Suprapubic skin (tissue), 4 donors: ENCODE measurements around the gene FKBP7. TPM values are rescaled to one million over a fixed set of nuclear protein-coding genes. Genes with fewer than 3 reads are reported as not detected.
A peak's percentile ranks its signal among the peaks of the same experiment; 100 is the strongest.

ENCODE experiments used
- DNase-seq, 2 donors: peaks; one replicate each; pipeline ENCODE4 v3.0.0-alpha.2; 2019; ENCODE audit warnings: low spot score in 2 of 2
- H3K27ac ChIP-seq: fragments of 200-600 bp; sonication (generic); one replicate; pipeline ENCODE4 v1.5.1; 2019
- H3K27me3 ChIP-seq: fragments of 200-600 bp; sonication (generic); one replicate; pipeline ENCODE4 v1.5.1; 2019
- H3K36me3 ChIP-seq: fragments of 200-600 bp; sonication (generic); one replicate; pipeline ENCODE4 v1.5.1; 2019
- H3K4me1 ChIP-seq: fragments of 200-600 bp; sonication (generic); one replicate; pipeline ENCODE4 v1.5.1; 2019
- H3K4me3 ChIP-seq: fragments of 200-600 bp; sonication (generic); one replicate; pipeline ENCODE4 v1.5.1; 2019; ENCODE audit warnings: mild to moderate bottlenecking
- H3K9me3 ChIP-seq: fragments of 200-600 bp; sonication (generic); one replicate; pipeline ENCODE4 v1.5.1; 2019
- EP300 ChIP-seq: sonication (generic); formaldehyde crosslinking; IDR thresholded peaks from one replicate; pipeline ENCODE4 v1.6.1; 2017; ENCODE audit warnings: antibody characterized with exemption
- POLR2A ChIP-seq, 2 donors: fragments of 450-650 bp; IDR thresholded peaks; one replicate each; pipeline ENCODE4 v1.6.1; 2017; ENCODE audit warnings: antibody characterized with exemption in 2 of 2, mild to moderate bottlenecking in 2 of 2, moderate library complexity in 2 of 2
- POLR2AphosphoS5 ChIP-seq, 3 donors: sonication (generic); formaldehyde crosslinking; IDR thresholded peaks; one replicate each; pipeline ENCODE4 v1.6.1; 2017; ENCODE audit warnings: antibody characterized with exemption in 3 of 3
- WGBS: methylation state at CpG from one replicate; pipeline ENCODE4 v1.1.5; 2018; 5-methylcytosine and 5-hydroxymethylcytosine counted together
- total RNA-seq, 4 donors: library from RNA; depleted of rRNA; stranded (reverse); fragments of >200 nt; gene quantifications; one replicate each; pipeline ENCODE4 v1.1.0, GENCODE V29; 2016
- TF ChIP-seq, protein P1 (sequence below), 2 donors: fragments of 200-600 bp in 1 of 2; fragments of 450-650 bp in 1 of 2; sonication (generic) in 1 of 2; IDR thresholded peaks; one replicate each; pipeline ENCODE4 v1.5.1; 2016 to 2019; ENCODE audit warnings: antibody characterized with exemption in 2 of 2, mild to moderate bottlenecking in 1 of 2, moderate library complexity in 1 of 2

FKBP7 gene
- total RNA-seq, 4 donors from 2014 or later = 1.5 to 3.9 (median 2.8) TPM

DNA sequence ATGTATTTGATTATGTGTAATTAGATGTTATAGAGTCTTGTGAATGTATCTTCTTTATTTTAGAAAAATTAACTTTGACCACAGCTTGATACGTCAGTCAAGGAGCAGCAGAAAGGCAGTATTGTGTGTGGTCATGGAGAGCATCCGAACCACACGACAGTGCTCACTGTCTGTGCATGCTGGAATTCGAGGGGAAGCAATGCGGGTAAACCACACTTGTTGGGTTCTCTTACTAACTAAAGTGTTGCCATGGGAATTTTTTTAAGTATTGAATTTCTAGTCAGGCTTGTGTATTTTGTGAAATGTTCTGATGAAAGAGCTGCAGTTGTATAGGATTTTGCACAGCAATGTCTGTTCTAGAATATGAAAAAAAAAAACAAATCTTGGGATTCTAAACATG is 22.5 kb downstream of the FKBP7 start:
- DNase-seq = no peak
- 89% methylated on average over 5 of the region's 5 CpGs for WGBS
- H3K4me3 ChIP-seq = no peak overlapping the region
- H3K4me1 ChIP-seq = peaks cover 8% of the 10 kb centered on the region
- TF ChIP-seq EP300 (no peak), POLR2AphosphoS5 (IDR thresholded peaks at IDR 0.05) (no peak)
- TF ChIP-seq, protein P1, sequence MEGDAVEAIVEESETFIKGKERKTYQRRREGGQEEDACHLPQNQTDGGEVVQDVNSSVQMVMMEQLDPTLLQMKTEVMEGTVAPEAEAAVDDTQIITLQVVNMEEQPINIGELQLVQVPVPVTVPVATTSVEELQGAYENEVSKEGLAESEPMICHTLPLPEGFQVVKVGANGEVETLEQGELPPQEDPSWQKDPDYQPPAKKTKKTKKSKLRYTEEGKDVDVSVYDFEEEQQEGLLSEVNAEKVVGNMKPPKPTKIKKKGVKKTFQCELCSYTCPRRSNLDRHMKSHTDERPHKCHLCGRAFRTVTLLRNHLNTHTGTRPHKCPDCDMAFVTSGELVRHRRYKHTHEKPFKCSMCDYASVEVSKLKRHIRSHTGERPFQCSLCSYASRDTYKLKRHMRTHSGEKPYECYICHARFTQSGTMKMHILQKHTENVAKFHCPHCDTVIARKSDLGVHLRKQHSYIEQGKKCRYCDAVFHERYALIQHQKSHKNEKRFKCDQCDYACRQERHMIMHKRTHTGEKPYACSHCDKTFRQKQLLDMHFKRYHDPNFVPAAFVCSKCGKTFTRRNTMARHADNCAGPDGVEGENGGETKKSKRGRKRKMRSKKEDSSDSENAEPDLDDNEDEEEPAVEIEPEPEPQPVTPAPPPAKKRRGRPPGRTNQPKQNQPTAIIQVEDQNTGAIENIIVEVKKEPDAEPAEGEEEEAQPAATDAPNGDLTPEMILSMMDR (IDR thresholded peaks at IDR 0.05) = no peak
- no peaks in the 10 kb centered on the region for H3K36me3 ChIP-seq
- no peak overlapping the region for H3K27ac ChIP-seq
- H3K9me3 ChIP-seq = no peaks in the 10 kb centered on the region
- H3K27me3 ChIP-seq = no peaks in the 10 kb centered on the region

DNA sequence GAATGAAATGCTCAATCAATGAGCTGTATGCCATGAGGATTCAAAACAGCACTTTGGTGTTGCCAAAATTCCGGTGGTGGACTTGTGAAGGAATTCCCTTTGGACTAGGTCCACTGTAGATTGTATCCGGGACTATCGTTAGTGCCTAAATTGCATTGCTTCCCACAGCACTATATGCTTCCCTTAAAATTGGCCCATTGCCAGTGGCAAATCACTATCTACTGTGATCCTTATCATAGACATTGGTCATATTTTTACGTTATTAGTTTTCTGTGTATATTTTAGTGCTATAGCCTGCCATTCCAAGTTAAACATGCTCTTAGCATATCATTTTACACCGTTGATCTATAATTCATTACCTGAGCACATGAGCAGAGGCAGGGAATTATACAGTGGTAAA is 25.5 kb downstream of the FKBP7 start:
- no peak overlapping the region for H3K27ac ChIP-seq
- H3K36me3 ChIP-seq = peaks cover 7% of the 10 kb centered on the region
- H3K9me3 ChIP-seq = no peaks in the 10 kb centered on the region
- TF ChIP-seq, protein P1 (IDR thresholded peaks at IDR 0.05) = no peak
- TF ChIP-seq EP300 (no peak), POLR2A (IDR thresholded peaks at IDR 0.05) (no peak), POLR2AphosphoS5 (IDR thresholded peaks at IDR 0.05) (no peak)
- H3K27me3 ChIP-seq = no peaks in the 10 kb centered on the region
- peaks cover 32% of the 10 kb centered on the region for H3K4me1 ChIP-seq
- H3K4me3 ChIP-seq = no peak overlapping the region
- 65% methylated on average over 5 of the region's 5 CpGs for WGBS
- DNase-seq = no peak

DNA sequence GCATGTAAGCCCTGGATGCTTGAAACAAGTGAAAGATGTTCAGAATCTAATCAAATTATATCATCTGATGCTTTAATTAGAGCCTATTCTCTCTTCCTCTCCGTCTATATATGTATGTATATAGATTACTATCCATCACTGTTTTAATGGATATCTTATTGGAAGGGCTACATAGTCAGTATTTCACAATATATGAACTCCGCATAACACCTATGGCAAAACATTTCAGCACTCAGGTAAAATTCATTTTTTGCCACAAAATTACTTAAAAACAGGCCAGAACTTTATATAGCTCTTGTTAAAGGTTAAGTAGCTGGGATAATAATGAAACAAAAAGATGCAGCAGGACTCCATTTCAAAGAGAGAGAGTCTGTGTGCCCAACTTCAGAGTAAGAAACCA is 26.1 kb downstream of the FKBP7 start:
- H3K4me3 ChIP-seq = peak overlapping the region; percentile 99
- no peak for DNase-seq
- no peaks in the 10 kb centered on the region for H3K27me3 ChIP-seq
- peaks cover 32% of the 10 kb centered on the region for H3K4me1 ChIP-seq
- 91% methylated on average over 2 of the region's 2 CpGs for WGBS
- H3K36me3 ChIP-seq = peaks cover 8% of the 10 kb centered on the region
- no peaks in the 10 kb centered on the region for H3K9me3 ChIP-seq
- no peak for TF ChIP-seq POLR2A (IDR thresholded peaks at IDR 0.05)
- TF ChIP-seq, protein P1 (IDR thresholded peaks at IDR 0.05) = no peak
- no peak for TF ChIP-seq EP300
- TF ChIP-seq POLR2AphosphoS5 (IDR thresholded peaks at IDR 0.05) = no peak
- H3K27ac ChIP-seq = peak overlapping the region; percentile 100

DNA sequence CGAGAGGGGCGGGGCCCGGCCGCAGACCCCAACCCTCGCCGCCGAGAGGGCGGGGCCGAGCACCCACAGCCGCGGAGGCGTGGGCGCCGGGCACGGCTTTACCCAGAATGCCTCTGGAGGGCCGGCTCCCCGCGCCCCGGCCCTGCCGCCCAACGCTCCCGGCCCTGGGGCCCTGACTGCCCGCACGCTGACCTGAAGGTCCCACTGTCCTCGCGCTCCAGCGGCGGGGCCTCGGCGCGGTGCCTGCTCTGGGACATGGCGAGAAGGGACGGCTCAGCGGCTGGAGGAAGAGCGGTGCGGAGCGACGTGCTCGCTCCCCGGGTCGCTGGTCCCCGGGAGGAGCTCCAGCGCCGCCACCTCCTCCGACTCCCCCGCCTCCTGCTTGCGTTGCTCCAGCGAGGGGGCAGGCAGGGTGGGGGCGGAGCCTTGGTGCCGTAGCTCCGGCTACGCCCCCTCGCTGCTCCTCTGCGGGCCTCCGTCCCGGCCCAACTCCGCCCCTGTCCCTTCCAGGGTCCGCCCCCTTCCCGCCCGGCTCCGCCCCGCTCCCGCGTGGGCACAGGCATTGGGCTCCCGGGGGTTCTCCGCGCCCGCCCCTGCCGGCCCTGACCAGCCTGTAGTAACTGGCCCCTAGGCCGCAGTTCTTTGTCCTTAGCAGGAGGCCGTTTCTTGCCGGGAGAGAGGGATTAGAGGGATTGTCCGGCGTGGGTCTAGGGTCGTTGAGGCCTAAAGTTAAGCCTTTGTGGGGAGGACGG is 27.4 kb downstream of the FKBP7 start, which contains the start of the genes PJVK and PRKRA:
Gene PJVK, plus strand, starts transcription at position 605 of the 752 bp plus-strand sequence. CDS start 2,032 bp downstream, outside the sequence.
Gene PRKRA, minus strand, starts transcription at position 402 of the 752 bp plus-strand sequence. Its CDS starts 145 bp downstream, at position 257.
- 7% methylated on average over 11 of the region's 76 CpGs for WGBS
- TF ChIP-seq EP300 = no peak
- peak; percentile 38 to 77 (median 65) for TF ChIP-seq POLR2AphosphoS5 (IDR thresholded peaks at IDR 0.05)
- TF ChIP-seq, protein P1 (IDR thresholded peaks at IDR 0.05) = no peak
- peak; percentile 66 to 72 for TF ChIP-seq POLR2A (IDR thresholded peaks at IDR 0.05)
- peaks cover 14% of the 10 kb centered on the region for H3K36me3 ChIP-seq
- no peaks in the 10 kb centered on the region for H3K9me3 ChIP-seq
- H3K4me3 ChIP-seq = peak within 1 kb of the TSS; percentile 99
- peak; percentile 97 to 98 for DNase-seq
- no peaks in the 10 kb centered on the region for H3K27me3 ChIP-seq
- peaks cover 32% of the 10 kb centered on the region for H3K4me1 ChIP-seq
- peak within 1 kb of the TSS; percentile 100 for H3K27ac ChIP-seq

DNA sequence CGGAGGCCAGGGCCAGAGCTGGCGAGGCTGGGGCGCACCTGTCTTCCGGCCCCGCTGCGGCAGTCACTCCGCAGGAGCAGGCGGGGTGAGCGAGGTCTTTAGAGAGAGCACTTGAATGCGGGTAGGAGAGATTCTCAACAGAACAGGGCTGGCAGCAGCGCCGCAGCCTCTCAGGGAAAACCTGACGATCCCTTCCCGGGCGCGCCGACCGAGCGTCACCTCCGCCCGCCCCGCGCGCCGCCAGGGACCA is 28.0 kb downstream of the FKBP7 start:
- peak in 1 of 2 donors; percentile 86 for DNase-seq
- H3K27me3 ChIP-seq = no peaks in the 10 kb centered on the region
- H3K9me3 ChIP-seq = no peaks in the 10 kb centered on the region
- H3K36me3 ChIP-seq = peaks cover 19% of the 10 kb centered on the region
- H3K4me1 ChIP-seq = peaks cover 32% of the 10 kb centered on the region
- peak overlapping the region; percentile 100 for H3K27ac ChIP-seq
- TF ChIP-seq POLR2A (IDR thresholded peaks at IDR 0.05) = no peak
- TF ChIP-seq, protein P1 (IDR thresholded peaks at IDR 0.05) = no peak
- no peak for TF ChIP-seq EP300
- no peak for TF ChIP-seq POLR2AphosphoS5 (IDR thresholded peaks at IDR 0.05)
- peak overlapping the region; percentile 99 for H3K4me3 ChIP-seq
- 0% methylated on average over 1 of the region's 25 CpGs for WGBS
